K562 (cell line): Measurements from ENCODE around the gene GUK1. TPM values are rescaled to one million over a fixed set of nuclear protein-coding genes. Genes with fewer than 3 reads are reported as not detected.

Experiments used
- BDP1 ChIP-seq: IDR thresholded peaks from 3 replicates; pipeline ENCODE4 v1.6.1; 2011; ENCODE audit not compliant: insufficient read length, insufficient read depth
- CLOCK ChIP-seq: fragments of 250-450 bp; sonication (Bioruptor Pico); IDR thresholded peaks from 2 replicates; pipeline ENCODE4 v1.4.0; 2020; ENCODE audit warnings: mild to moderate bottlenecking, moderate library complexity, borderline replicate concordance
- E2F1 ChIP-seq: sonication (generic); formaldehyde crosslinking; IDR thresholded peaks from 2 replicates; pipeline ENCODE4 v1.8.1; 2023; ENCODE audit warnings: mild to moderate bottlenecking, missing genetic modification reagents, moderate library complexity
- EGR1 ChIP-seq: fragments of 450-650 bp; conservative IDR thresholded peaks from 2 replicates; pipeline ENCODE4 v1.6.1; 2017; ENCODE audit warnings: mild to moderate bottlenecking
- HOMEZ ChIP-seq: fragments of 250-450 bp; sonication (Bioruptor Pico); IDR thresholded peaks from 2 replicates; pipeline ENCODE4 v1.4.0; 2020; ENCODE audit warnings: mild to moderate bottlenecking, moderate library complexity
- JUN ChIP-seq, 2 experiments: sonication (generic) in 1 of 2; formaldehyde crosslinking in 1 of 2; IDR thresholded peaks; 2 replicates each; pipeline versions ENCODE4 v1.6.1 to v1.8.0; 2012 to 2022; ENCODE audit warnings: borderline replicate concordance in 2 of 2, mild to moderate bottlenecking in 2 of 2, improper control_type of control experiment in 1 of 2, low read depth in 1 of 2, low read length in 1 of 2, missing genetic modification reagents in 1 of 2
- L3MBTL2 ChIP-seq: fragments of 450-650 bp; IDR thresholded peaks from 2 replicates; pipeline ENCODE4 v1.6.1; 2016; ENCODE audit warnings: mild to moderate bottlenecking, moderate library complexity
- LCOR ChIP-seq: sonication (generic); formaldehyde crosslinking; IDR thresholded peaks from 2 replicates; pipeline ENCODE4 v1.8.0; 2022; ENCODE audit warnings: mild to moderate bottlenecking, missing genetic modification reagents
- NR2C2 ChIP-seq, 2 experiments: fragments of 200-800 bp in 1 of 2; sonication (Bioruptor generic) in 1 of 2; sonication (generic) in 1 of 2; formaldehyde crosslinking in 1 of 2; IDR thresholded peaks; 2 replicates each; pipeline versions ENCODE4 v1.6.1 to v1.8.0; 2016 to 2022; ENCODE audit warnings: mild to moderate bottlenecking in 1 of 2, missing compliant biosample characterization in 1 of 2, missing genetic modification characterization in 1 of 2, missing genetic modification reagents in 1 of 2
- SMAD2 ChIP-seq: fragments of 150-350 bp; IDR thresholded peaks from 2 replicates; pipeline ENCODE4 v1.6.1; 2014; ENCODE audit warnings: low read depth, mild to moderate bottlenecking, low read length
- SMARCC2 ChIP-seq: fragments of 450-650 bp; IDR thresholded peaks from 2 replicates; pipeline ENCODE4 v1.6.1; 2017; ENCODE audit warnings: antibody characterized with exemption, moderate library complexity, mild to moderate bottlenecking, low read depth
- ZNF583 ChIP-seq: fragments of 250-450 bp; sonication (Bioruptor Pico); IDR thresholded peaks from 2 replicates; pipeline ENCODE4 v1.4.0; 2020
- ZNF764 ChIP-seq: fragments of 250-450 bp; sonication (Bioruptor Pico); IDR thresholded peaks from 2 replicates; pipeline ENCODE4 v1.4.0; 2020; ENCODE audit warnings: low read depth, mild to moderate bottlenecking, moderate library complexity
- polyA plus RNA-seq, 8 experiments: library from polyadenylated mRNA; depleted of rRNA in 4 of 8; stranded (reverse) in 5 of 8; unstranded in 3 of 8; fragments of >200 nt; fragmentation: Nextera tagmentation in 2 of 8; fragmentation: Illumina TruSeq in 1 of 8; extraction: Ambion mirVana in 2 of 8; extraction: Trizol in 1 of 8; gene quantifications; 2 replicates each; pipeline versions ENCODE4 v1.2.1 to v1.2.3, GENCODE V29; 2011 to 2014; ENCODE audit warnings: inconsistent platforms in 1 of 8, missing spikeins in 1 of 8
- total RNA-seq, 7 experiments: library from RNA; depleted of rRNA in 6 of 7; stranded (reverse); fragments of >200 nt in 6 of 7; fragmentation: Illumina TruSeq in 2 of 7; extraction: Trizol in 2 of 7; gene quantifications; 2 replicates each; pipeline versions ENCODE4 v1.2.1 to v1.2.3, GENCODE V29; 2011 to 2021; ENCODE audit warnings: low replicate concordance in 1 of 7
- TF ChIP-seq, protein P1 (sequence below): sonication (generic); formaldehyde crosslinking; IDR thresholded peaks from 2 replicates; pipeline ENCODE4 v1.8.0; 2023; ENCODE audit warnings: mild to moderate bottlenecking, missing genetic modification reagents
- TF ChIP-seq, protein P2 (sequence below): fragments of 450-650 bp; IDR thresholded peaks from 2 replicates; pipeline ENCODE4 v1.6.1; 2018; ENCODE audit not compliant: partially characterized antibody

The GUK1 gene
- total and polyA plus RNA-seq, 9 of the 15 experiments (the other 6 are each of a cell fraction or from before 2014, with no cell fraction given) = 7.0 to 331 (median 132) TPM

GRCh38 chr1:228166170-228166936 is 26.3 kb downstream of the GUK1 start (continued):
- TF ChIP-seq SMAD2 = no peak
- no peak for TF ChIP-seq HOMEZ (CRISPR knock-in tag)
- peak; percentile 64; the same call in 1 of the 2 replicates for TF ChIP-seq JUN (IDR thresholded peaks at IDR 0.05; ENCODE audit: borderline replicate concordance, low read depth, low read length)
- TF ChIP-seq JUN (CRISPR knock-in tag; IDR thresholded peaks at IDR 0.05; ENCODE audit: borderline replicate concordance) = no peak; the same call in 1 of the 2 replicates
- no peak for TF ChIP-seq CLOCK
- TF ChIP-seq NR2C2 (CRISPR knock-in tag; IDR thresholded peaks at IDR 0.05) = 0 out of 2 replicates have a peak, but pooled peaks have one; percentile 22
- TF ChIP-seq NR2C2 (tag; IDR thresholded peaks at IDR 0.05) = peak; percentile 84
- TF ChIP-seq, protein P1, sequence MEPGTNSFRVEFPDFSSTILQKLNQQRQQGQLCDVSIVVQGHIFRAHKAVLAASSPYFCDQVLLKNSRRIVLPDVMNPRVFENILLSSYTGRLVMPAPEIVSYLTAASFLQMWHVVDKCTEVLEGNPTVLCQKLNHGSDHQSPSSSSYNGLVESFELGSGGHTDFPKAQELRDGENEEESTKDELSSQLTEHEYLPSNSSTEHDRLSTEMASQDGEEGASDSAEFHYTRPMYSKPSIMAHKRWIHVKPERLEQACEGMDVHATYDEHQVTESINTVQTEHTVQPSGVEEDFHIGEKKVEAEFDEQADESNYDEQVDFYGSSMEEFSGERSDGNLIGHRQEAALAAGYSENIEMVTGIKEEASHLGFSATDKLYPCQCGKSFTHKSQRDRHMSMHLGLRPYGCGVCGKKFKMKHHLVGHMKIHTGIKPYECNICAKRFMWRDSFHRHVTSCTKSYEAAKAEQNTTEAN (CRISPR knock-in tag) = no peak
- no peak for TF ChIP-seq L3MBTL2
- TF ChIP-seq LCOR (CRISPR knock-in tag) = no peak
- TF ChIP-seq BDP1 = no peak
- TF ChIP-seq EGR1 = no peak
- TF ChIP-seq ZNF764 (CRISPR knock-in tag) = no peak
- TF ChIP-seq SMARCC2 = no peak
- TF ChIP-seq ZNF583 (CRISPR knock-in tag) = 0 out of 2 replicates have a peak, but pooled peaks have one; percentile 66
- TF ChIP-seq, protein P2, sequence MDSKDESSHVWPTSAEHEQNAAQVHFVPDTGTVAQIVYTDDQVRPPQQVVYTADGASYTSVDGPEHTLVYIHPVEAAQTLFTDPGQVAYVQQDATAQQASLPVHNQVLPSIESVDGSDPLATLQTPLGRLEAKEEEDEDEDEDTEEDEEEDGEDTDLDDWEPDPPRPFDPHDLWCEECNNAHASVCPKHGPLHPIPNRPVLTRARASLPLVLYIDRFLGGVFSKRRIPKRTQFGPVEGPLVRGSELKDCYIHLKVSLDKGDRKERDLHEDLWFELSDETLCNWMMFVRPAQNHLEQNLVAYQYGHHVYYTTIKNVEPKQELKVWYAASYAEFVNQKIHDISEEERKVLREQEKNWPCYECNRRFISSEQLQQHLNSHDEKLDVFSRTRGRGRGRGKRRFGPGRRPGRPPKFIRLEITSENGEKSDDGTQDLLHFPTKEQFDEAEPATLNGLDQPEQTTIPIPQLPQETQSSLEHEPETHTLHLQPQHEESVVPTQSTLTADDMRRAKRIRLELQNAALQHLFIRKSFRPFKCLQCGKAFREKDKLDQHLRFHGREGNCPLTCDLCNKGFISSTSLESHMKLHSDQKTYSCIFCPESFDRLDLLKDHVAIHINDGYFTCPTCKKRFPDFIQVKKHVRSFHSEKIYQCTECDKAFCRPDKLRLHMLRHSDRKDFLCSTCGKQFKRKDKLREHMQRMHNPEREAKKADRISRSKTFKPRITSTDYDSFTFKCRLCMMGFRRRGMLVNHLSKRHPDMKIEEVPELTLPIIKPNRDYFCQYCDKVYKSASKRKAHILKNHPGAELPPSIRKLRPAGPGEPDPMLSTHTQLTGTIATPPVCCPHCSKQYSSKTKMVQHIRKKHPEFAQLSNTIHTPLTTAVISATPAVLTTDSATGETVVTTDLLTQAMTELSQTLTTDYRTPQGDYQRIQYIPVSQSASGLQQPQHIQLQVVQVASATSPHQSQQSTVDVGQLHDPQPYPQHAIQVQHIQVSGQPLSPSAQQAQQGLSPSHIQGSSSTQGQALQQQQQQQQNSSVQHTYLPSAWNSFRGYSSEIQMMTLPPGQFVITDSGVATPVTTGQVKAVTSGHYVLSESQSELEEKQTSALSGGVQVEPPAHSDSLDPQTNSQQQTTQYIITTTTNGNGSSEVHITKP = peak; percentile 98
- no peak for TF ChIP-seq E2F1 (CRISPR knock-in tag)
